IMR-90 (cell line): ENCODE results near the gene SLC5A11. TPM values are rescaled to one million over a fixed set of nuclear protein-coding genes. Genes with fewer than 3 reads are reported as not detected.

Experiments used
- CEBPB ChIP-seq: IDR thresholded peaks from 2 replicates; pipeline ENCODE4 v1.6.1; 2012; ENCODE audit warnings: low read depth, low read length, improper control_type of control experiment
- CHD1 ChIP-seq: IDR thresholded peaks from 2 replicates; pipeline ENCODE4 v1.6.1; 2012; ENCODE audit warnings: low read depth, low read length, improper control_type of control experiment
- CTCF ChIP-seq: conservative IDR thresholded peaks from 2 replicates; pipeline ENCODE4 v1.5.1; 2012; ENCODE audit warnings: mild to moderate bottlenecking, low read depth, low read length, improper control_type of control experiment
- RAD21 ChIP-seq: IDR thresholded peaks from 2 replicates; pipeline ENCODE4 v1.6.1; 2012; ENCODE audit warnings: low read length, improper control_type of control experiment
- polyA plus RNA-seq, 3 experiments: library from polyadenylated mRNA; depleted of rRNA; stranded (reverse); fragments of >200 nt; gene quantifications; 2 replicates each; pipeline ENCODE4 v1.2.3, GENCODE V29; 2012; ENCODE audit warnings: low replicate concordance in 1 of 3
- total RNA-seq: library from RNA; depleted of rRNA; stranded (reverse); fragments of >200 nt; gene quantifications from 2 replicates; pipeline ENCODE4 v1.2.3, GENCODE V29; 2012

SLC5A11 gene
- total and polyA plus RNA-seq, 2 of the 4 experiments (the other 2 are of a cell fraction) = under 0.01 TPM; not detected in 1

DNA sequence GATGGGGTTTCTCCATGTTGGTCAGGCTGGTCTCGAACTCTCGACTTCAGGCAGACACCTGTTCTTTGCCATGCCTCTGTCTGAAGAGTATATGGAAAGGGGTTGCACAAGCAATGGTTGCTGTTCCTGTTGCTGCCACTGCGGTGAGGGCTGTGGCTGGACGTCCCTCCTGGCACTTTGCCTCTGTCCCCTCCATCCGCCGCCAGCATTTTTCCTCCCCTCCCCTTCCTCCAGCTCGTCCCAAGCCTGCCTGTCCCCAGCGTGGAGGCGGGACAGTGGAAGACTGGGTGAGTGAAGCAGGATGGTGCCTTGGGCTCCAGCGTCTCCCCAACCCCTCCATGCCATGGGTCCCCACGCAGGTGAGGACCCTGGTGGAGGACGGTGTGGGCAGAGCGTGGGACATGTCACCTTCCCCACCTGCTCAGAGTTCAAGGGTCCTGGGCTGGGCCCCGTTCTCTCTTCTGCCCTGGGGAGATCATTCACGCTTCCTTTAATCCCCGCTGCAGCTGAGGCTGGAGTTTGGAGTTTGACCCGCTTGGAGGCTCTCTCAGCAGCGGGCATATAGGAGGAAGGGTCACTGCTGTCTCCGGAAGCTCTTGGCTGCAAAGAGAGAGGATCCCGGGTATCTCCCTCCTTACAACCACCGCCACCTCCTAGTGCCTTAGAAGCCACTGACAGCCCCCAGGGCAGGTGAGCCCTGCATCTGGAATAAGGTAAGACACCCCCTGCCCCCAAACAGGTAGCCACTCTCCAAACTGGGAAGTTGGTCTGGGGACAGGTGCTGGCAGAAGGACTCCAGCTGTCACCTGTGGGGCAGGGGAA is at the start of gene SLC5A11 (continued):
- TF ChIP-seq CTCF (no peak), CEBPB (no peak), CHD1 (no peak), RAD21 (no peak)
